Measurements from ENCODE around the gene KIF26B. TPM values are rescaled to one million over a fixed set of nuclear protein-coding genes. Genes with fewer than 3 reads are reported as not detected.
A peak's percentile ranks its signal among the peaks of the same experiment; 100 is the strongest.

Gene KIF26B
- total RNA-seq, 2 donors from 2014 or later, result 0.78 to 4.6 TPM

GRCh38 chr1:245240648-245241165, 85.9 kb downstream of the KIF26B start:
- H3K27ac ChIP-seq, result no peak overlapping the region
- H3K4me1 ChIP-seq, result peaks cover 11% of the 10 kb centered on the region
- no peaks in the 10 kb centered on the region for H3K27me3 ChIP-seq
- no peak for TF ChIP-seq CTCF (IDR thresholded peaks at IDR 0.05)
- H3K4me3 ChIP-seq, result no peak overlapping the region
- DNase-seq, result no peak
- 74 to 84% methylated on average over 6 of the region's 6 CpGs for WGBS, 2 donors
- H3K36me3 ChIP-seq (replicated peaks in 1 of 2; ENCODE audit: insufficient read depth in 1 of 2, low read depth in 2 of 2), result no peaks in the 10 kb centered on the region
- H3K9me3 ChIP-seq, result no peaks in the 10 kb centered on the region
- intact Hi-C loops (cut with DNase I), result no loop called here
- ATAC-seq, result no peak

- Histone ChIP-seq H3K4me1 (peaks cover 11% of the 10 kb centered on the region), H3K27ac (no peak overlapping the region), H3K9me3 (no peaks in the 10 kb centered on the region), H3K4me3 (no peak overlapping the region), H3K36me3 (replicated peaks in 1 of 2; ENCODE audit: insufficient read depth in 1 of 2, low read depth in 2 of 2) (no peaks in the 10 kb centered on the region), H3K27me3 (no peaks in the 10 kb centered on the region)
- ATAC-seq (no peak), DNase-seq (no peak)
- TF ChIP-seq CTCF (IDR thresholded peaks at IDR 0.05), result no peak
- no peak for TF ChIP-seq POLR2A (IDR thresholded peaks at IDR 0.05)
- 83 to 91% methylated on average over 5 to 14 of the region's 14 CpGs for WGBS, 2 donors
- intact Hi-C loops (cut with DNase I), result no loop called here
Observed at GRCh38 chr1:245241526-245242130, 86.8 kb downstream of the KIF26B start.

GRCh38 chr1:245242989-245243388, 88.2 kb downstream of the KIF26B start:
- ATAC-seq (no peak), DNase-seq (no peak)
- 8 to 11% methylated on average over 1 of the region's 1 CpG for WGBS, 2 donors
- H3K27me3 ChIP-seq, result no peaks in the 10 kb centered on the region
- H3K27ac ChIP-seq, result no peak overlapping the region
- H3K4me1 ChIP-seq, result peaks cover 11% of the 10 kb centered on the region
- H3K4me3 ChIP-seq, result no peak overlapping the region
- intact Hi-C loops (cut with DNase I), result no loop called here
- H3K9me3 ChIP-seq, result no peaks in the 10 kb centered on the region
- TF ChIP-seq CTCF (IDR thresholded peaks at IDR 0.05), result no peak
- TF ChIP-seq POLR2A (IDR thresholded peaks at IDR 0.05), result no peak
- H3K36me3 ChIP-seq (replicated peaks in 1 of 2; ENCODE audit: insufficient read depth in 1 of 2, low read depth in 2 of 2), result no peaks in the 10 kb centered on the region

GRCh38 chr1:245245021-245245667, 90.4 kb downstream of the KIF26B start:
- peak; percentile 78 for ATAC-seq
- Histone ChIP-seq H3K9me3 (no peaks in the 10 kb centered on the region), H3K36me3 (replicated peaks in 1 of 2; ENCODE audit: insufficient read depth in 1 of 2, low read depth in 2 of 2) (no peaks in the 10 kb centered on the region), H3K4me3 (no peak overlapping the region), H3K4me1 (peaks cover 7% of the 10 kb centered on the region), H3K27me3 (no peaks in the 10 kb centered on the region), H3K27ac (no peak overlapping the region)
- peak; percentile 42 to 69 (median 52) for DNase-seq
- intact Hi-C loops (cut with DNase I), result no loop called here
- TF ChIP-seq CTCF (IDR thresholded peaks at IDR 0.05), result no peak
- WGBS, 2 donors, result 47 to 48% methylated on average over 10 to 11 of the region's 11 CpGs

GRCh38 chr1:245246433-245246832, 91.6 kb downstream of the KIF26B start:
- TF ChIP-seq POLR2A (IDR thresholded peaks at IDR 0.05) (no peak), CTCF (IDR thresholded peaks at IDR 0.05) (no peak)
- H3K9me3 ChIP-seq, result no peaks in the 10 kb centered on the region
- H3K36me3 ChIP-seq (replicated peaks in 1 of 2; ENCODE audit: insufficient read depth in 1 of 2, low read depth in 2 of 2), result no peaks in the 10 kb centered on the region
- H3K4me3 ChIP-seq, result no peak overlapping the region
- 53 to 65% methylated on average over 4 of the region's 4 CpGs for WGBS, 2 donors
- DNase-seq (no peak), ATAC-seq (no peak)
- intact Hi-C loops (cut with DNase I), result no loop called here
- no peaks in the 10 kb centered on the region for H3K27me3 ChIP-seq
- H3K4me1 ChIP-seq, result peaks cover 7% of the 10 kb centered on the region
- H3K27ac ChIP-seq, result no peak overlapping the region

Data from body of pancreas (tissue), 4 donors.